ENCODE measurements around the gene FCAMR. TPM values are rescaled to one million over a fixed set of nuclear protein-coding genes. Genes with fewer than 3 reads are reported as not detected.
"Not testable (repeated sequence)": the region's sequence is repeated elsewhere in the genome, so short reads cannot be mapped to it uniquely, and the experiment has no call there.

Gene FCAMR
- total RNA-seq, 1 donor from 2014 or later, result not detected

GRCh38 chr1:206930210-206930798 is 40.0 kb downstream of the FCAMR start:
- no peak for TF ChIP-seq CTCF (IDR thresholded peaks at IDR 0.05; ENCODE audit: insufficient read depth, low read length, severe bottlenecking)
- Histone ChIP-seq H3K4me3 (ENCODE audit: low read depth, low read length) (no peak overlapping the region), H3K27me3 (ENCODE audit: control insufficient read depth, insufficient read depth, low read length) (no peaks in the 10 kb centered on the region), H3K36me3 (ENCODE audit: control insufficient read depth, insufficient read depth, low read length) (no peaks in the 10 kb centered on the region)
- FAIRE-seq, result no peak
- peak; percentile 34 for DNase-seq (ENCODE audit: low read depth)

GRCh38 chr1:206929524-206929923 is 40.7 kb downstream of the FCAMR start:
- no peaks in the 10 kb centered on the region for H3K36me3 ChIP-seq (ENCODE audit: control insufficient read depth, insufficient read depth, low read length)
- FAIRE-seq, result no peak
- H3K27me3 ChIP-seq (ENCODE audit: control insufficient read depth, insufficient read depth, low read length), result no peaks in the 10 kb centered on the region
- no peak for DNase-seq (ENCODE audit: low read depth)
- H3K4me3 ChIP-seq (ENCODE audit: low read depth, low read length), result no peak overlapping the region
- TF ChIP-seq CTCF (IDR thresholded peaks at IDR 0.05; ENCODE audit: insufficient read depth, low read length, severe bottlenecking), result no peak

GRCh38 chr1:206926286-206926685 is 44.0 kb downstream of the FCAMR start:
- H3K36me3 ChIP-seq (ENCODE audit: control insufficient read depth, insufficient read depth, low read length), result no peaks in the 10 kb centered on the region
- H3K4me3 ChIP-seq (ENCODE audit: low read depth, low read length), result no peak overlapping the region
- no peak for DNase-seq (ENCODE audit: low read depth)
- H3K27me3 ChIP-seq (ENCODE audit: control insufficient read depth, insufficient read depth, low read length), result no peaks in the 10 kb centered on the region
- FAIRE-seq, result no peak
- no peak for TF ChIP-seq CTCF (IDR thresholded peaks at IDR 0.05; ENCODE audit: insufficient read depth, low read length, severe bottlenecking)

- FAIRE-seq (no peak), DNase-seq (ENCODE audit: low read depth) (no peak)
- H3K36me3 ChIP-seq (ENCODE audit: control insufficient read depth, insufficient read depth, low read length), result no peaks in the 10 kb centered on the region
These were observed 45.0 kb downstream of the FCAMR start for GRCh38 chr1:206925106-206925736.

GRCh38 chr1:206924592-206925105 is 45.6 kb downstream of the FCAMR start:
- TF ChIP-seq CTCF (IDR thresholded peaks at IDR 0.05; ENCODE audit: insufficient read depth, low read length, severe bottlenecking), result no peak

More at GRCh38 chr1:206925106-206925736, 45.0 kb downstream of the FCAMR start:
- no peak for TF ChIP-seq CTCF (IDR thresholded peaks at IDR 0.05; ENCODE audit: insufficient read depth, low read length, severe bottlenecking)
- Histone ChIP-seq H3K4me3 (ENCODE audit: low read depth, low read length) (no peak overlapping the region), H3K27me3 (ENCODE audit: control insufficient read depth, insufficient read depth, low read length) (no peaks in the 10 kb centered on the region)

GRCh38 chr1:206923961-206924557 is 46.2 kb downstream of the FCAMR start:
- peak; percentile 100 for FAIRE-seq
- DNase-seq (ENCODE audit: low read depth); H3K27me3 ChIP-seq (ENCODE audit: control insufficient read depth, insufficient read depth, low read length); H3K36me3 ChIP-seq (ENCODE audit: control insufficient read depth, insufficient read depth, low read length); H3K4me3 ChIP-seq (ENCODE audit: low read depth, low read length): not testable (repeated sequence)

More at GRCh38 chr1:206924592-206925105, 45.6 kb downstream of the FCAMR start:
- Histone ChIP-seq H3K27me3 (ENCODE audit: control insufficient read depth, insufficient read depth, low read length) (no peaks in the 10 kb centered on the region), H3K36me3 (ENCODE audit: control insufficient read depth, insufficient read depth, low read length) (no peaks in the 10 kb centered on the region), H3K4me3 (ENCODE audit: low read depth, low read length) (no peak overlapping the region)
- DNase-seq (ENCODE audit: low read depth) (no peak), FAIRE-seq (no peak)

All from bronchial epithelial cell (primary cell).